AG09319 (cell line): Measurements from ENCODE around the gene GRM2.

Source experiments
- DNase-seq: peaks from one replicate; pipeline ENCODE4 v3.0.0-alpha.2; 2010; ENCODE audit warnings: low read depth; ENCODE audit errors: extremely low read depth
- CTCF ChIP-seq: IDR thresholded peaks from 2 replicates; pipeline ENCODE4 v1.5.1; 2011; ENCODE audit warnings: low read depth, mild to moderate bottlenecking, inconsistent platforms, low read length, moderate library complexity

The GRM2 gene

GRCh38 chr3:51698209-51698608 is 8.7 kb upstream of the GRM2 start:
- DNase-seq, result no peak
- TF ChIP-seq CTCF, result no peak

GRCh38 chr3:51700403-51700802 is 6.5 kb upstream of the GRM2 start:
- DNase-seq, result no peak
- TF ChIP-seq CTCF, result no peak

- no peak for DNase-seq
- TF ChIP-seq CTCF, result no peak
These were observed 4.7 kb upstream of the GRM2 start for GRCh38 chr3:51702156-51702555.

- no peak for TF ChIP-seq CTCF
- DNase-seq, result no peak
These were observed 3.7 kb upstream of the GRM2 start for GRCh38 chr3:51703068-51703760.

GRCh38 chr3:51703761-51704510 is 2.9 kb upstream of the GRM2 start:
- TF ChIP-seq CTCF, result no peak
- no peak for DNase-seq

- DNase-seq, result no peak
- TF ChIP-seq CTCF, result no peak
These were observed 2.3 kb upstream of the GRM2 start for GRCh38 chr3:51704511-51704950.

- DNase-seq, result no peak
- no peak for TF ChIP-seq CTCF
These were observed 1.4 kb upstream of the GRM2 start for GRCh38 chr3:51705276-51706020.
